Thyroid gland (tissue), 4 donors: ENCODE data around the gene RPL15.

ENCODE experiments used
- CTCF ChIP-seq, 6 experiments: fragments of 200-600 bp in 3 of 6; fragments of 450-650 bp in 3 of 6; sonication (generic) in 3 of 6; IDR thresholded peaks; one replicate each; pipeline ENCODE4 v1.5.1; 2016 to 2019; ENCODE audit warnings: antibody characterized with exemption in 6 of 6, mild to moderate bottlenecking in 2 of 6, inconsistent platforms in 1 of 6, moderate library complexity in 1 of 6
- POLR2A ChIP-seq, 2 donors: fragments of 450-650 bp; IDR thresholded peaks; one replicate each; pipeline ENCODE4 v1.6.1; 2017; ENCODE audit warnings: antibody characterized with exemption in 2 of 2, mild to moderate bottlenecking in 2 of 2, moderate library complexity in 1 of 2

GRCh38 chr3:23960649-23961048 lies 43.7 kb downstream of the RPL15 start:
- TF ChIP-seq CTCF (IDR thresholded peaks at IDR 0.05) (no peak), POLR2A (IDR thresholded peaks at IDR 0.05) (no peak)
